HG02798 (cell line): ENCODE results near the gene HS1BP3.

Experiments used
- ATAC-seq: cut with Tn5 transposase; IDR thresholded peaks from one replicate; pipeline ENCODE4 v1.9.1; 2021; ENCODE audit warnings: mild to moderate bottlenecking; ENCODE audit not compliant: unreplicated experiment, poor library complexity

Gene HS1BP3

GRCh38 chr2:20592106-20593071 is 58.5 kb downstream of the HS1BP3 start:
- no peak for ATAC-seq

DNA sequence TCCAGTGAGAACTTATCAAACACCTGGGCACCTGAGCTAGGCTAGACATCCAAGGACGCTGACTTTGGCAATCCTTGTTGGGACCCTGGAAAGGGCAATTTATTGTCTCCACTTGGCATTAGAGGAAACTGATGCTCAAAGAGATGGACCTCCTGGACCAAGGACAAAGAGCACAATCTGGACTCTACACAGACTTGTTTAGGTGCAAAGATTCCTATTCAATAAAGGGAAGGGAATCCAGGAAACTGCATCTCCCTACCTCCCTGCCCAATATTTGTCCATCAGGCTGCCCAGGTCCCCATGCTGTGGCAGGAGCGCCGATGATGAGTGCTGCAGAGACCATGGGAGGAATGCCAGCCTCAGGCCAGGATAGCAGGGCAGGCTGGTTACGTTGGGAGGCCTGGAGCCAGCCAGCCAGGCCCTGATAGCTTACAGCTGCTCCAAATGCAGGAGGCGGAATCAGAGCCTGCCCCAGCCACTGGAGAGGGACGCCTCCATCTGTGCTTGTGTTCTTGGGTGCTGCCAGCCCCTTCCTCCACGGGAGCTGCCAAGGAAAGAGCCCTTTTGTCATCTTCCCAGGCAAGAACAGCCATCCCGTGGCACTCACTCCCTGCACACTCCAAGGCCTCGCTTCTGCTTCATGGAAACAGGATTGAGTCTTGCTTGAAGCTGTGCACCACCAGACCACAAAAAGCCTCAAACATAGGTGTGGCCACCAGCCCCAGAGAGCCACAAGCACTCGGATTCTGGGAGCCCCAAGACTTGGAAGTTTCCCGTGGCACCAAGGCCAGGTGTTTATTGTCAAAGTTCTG is 60.0 kb downstream of the HS1BP3 start:
- ATAC-seq = no peak

- no peak for ATAC-seq
Observed at GRCh38 chr2:20589975-20590703, 60.8 kb downstream of the HS1BP3 start.

DNA sequence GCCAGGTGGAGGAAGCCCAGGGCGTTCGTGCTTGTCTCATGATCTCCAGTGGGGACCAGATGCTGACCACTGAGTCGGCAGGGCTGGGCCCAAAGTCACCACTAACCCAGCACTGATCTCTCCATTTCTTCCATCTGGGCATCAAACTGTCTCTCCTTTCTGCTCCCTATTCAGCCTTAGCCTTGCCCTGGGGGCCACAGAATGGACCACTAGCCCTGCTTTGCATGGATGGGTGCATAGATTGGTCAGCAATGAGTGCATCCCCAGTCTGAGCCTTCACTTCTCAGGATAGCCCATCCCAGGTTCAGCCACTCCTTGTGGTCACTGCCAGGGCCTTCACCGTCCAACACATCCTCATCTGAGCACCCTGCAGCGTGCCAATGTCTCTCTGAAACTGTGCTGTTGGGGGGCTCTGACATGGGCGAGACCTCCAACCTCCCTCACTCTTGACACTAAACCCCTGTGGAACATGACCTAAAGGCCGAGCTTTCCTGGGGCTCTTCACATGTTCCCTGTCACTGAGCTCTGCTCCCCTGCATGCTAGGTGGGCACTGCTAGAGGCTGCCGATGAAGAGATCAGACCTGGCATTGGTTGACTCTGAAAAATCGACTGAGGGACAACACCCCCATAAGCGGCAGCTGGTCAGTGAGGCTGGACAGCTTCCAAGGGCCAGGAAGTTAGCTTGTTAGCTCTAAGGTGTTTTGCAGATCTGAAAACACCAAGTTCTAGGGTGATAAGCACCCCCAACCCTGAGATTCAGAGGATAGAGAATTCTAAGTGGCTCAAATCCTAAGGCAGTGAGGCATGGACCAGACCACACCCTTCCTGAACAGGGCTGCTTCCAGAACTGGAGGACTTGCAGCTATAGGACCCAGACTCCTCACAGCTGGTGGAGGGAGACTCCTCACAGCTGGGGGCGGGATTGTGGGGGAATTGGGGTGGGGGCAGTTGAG is 61.7 kb downstream of the HS1BP3 start:
- no peak for ATAC-seq

GRCh38 chr2:20585710-20586594 is 64.9 kb downstream of the HS1BP3 start:
- no peak for ATAC-seq

GRCh38 chr2:20585359-20585709 is 65.6 kb downstream of the HS1BP3 start:
- no peak for ATAC-seq

DNA sequence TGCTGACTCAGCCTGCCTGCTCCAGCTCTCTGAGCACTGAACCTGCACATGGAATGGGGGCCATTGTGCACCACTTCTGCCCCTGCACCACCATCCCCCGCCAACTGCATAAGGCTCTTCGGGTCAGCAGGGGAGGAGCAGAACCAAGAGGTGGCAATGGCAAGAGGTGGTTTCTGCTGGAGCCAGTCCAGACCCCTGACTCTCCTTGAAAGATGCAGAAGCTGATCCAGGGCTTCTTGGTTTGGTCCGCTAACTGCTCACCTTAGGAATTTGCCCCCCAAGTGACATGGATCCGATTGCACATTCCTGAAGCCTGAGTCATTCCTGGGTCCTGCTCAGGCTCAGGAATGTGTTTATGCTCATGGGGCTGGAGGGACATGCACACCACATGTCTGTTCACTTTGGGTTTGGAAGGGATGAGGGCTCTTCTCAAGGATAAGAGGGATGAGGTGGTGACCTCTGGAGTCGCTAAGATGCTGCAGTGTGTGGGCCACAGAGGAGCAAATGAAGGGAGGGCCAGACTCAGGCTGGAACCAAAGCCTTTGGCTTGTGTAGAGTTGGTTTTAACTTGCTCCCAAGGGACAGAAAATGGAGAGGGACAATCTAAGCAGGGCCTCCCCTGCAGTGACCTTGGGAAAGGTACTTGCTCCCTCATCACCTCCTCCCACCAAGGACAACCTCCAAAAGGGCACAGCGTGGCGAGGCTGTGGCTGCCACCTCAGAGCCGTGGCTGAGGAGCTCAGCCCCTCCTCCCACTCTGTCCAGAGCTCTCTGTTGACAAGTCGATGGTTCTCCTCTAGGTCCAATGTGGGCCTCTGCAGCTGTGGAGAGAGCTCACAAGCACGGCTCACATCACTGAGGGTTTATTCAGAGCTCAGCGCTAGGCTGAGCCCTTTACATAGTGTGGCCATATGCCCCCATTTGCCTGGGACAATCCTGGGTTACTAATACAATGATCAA is 66.2 kb downstream of the HS1BP3 start:
- ATAC-seq = no peak

DNA sequence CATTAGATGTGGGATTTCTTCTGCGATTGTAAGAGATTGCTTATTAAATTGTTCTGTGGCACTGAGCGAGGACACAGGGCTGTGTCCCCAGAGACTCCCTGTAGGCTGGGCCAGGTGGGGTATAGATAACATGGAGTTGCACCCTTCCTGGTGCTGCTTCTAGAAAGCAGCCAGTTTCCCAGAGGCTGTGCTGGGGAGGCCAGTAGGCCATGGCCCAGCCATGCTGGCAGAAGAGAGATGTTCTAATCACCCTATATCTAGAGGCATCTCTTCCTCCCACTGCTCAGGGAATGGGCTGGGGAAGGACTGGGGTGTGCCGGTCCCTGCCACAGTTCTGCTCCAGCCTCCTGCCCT is 66.9 kb downstream of the HS1BP3 start:
- no peak for ATAC-seq

DNA sequence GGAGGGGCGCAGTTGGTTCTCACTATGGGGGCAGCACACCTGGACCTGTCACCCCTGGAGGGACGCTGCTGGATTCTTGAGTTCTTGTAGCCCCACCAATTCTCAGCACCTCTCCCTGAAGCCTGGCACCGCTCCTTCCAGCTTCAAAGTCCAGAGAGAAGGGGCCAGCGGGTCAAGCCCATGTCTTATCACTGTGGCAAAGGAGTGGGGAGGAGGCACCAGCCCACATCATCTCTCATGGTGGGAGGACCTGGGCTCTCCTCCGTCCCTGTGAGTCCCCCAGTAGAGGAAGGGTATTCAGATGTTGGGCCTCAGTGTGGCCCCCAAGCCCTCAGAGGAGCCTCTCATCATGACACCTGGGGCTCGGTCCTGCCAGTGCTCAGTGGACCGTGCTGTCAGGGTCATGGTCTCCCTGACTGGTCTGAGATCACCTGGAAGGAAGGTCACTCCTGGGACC is 67.4 kb downstream of the HS1BP3 start:
- no peak for ATAC-seq

DNA sequence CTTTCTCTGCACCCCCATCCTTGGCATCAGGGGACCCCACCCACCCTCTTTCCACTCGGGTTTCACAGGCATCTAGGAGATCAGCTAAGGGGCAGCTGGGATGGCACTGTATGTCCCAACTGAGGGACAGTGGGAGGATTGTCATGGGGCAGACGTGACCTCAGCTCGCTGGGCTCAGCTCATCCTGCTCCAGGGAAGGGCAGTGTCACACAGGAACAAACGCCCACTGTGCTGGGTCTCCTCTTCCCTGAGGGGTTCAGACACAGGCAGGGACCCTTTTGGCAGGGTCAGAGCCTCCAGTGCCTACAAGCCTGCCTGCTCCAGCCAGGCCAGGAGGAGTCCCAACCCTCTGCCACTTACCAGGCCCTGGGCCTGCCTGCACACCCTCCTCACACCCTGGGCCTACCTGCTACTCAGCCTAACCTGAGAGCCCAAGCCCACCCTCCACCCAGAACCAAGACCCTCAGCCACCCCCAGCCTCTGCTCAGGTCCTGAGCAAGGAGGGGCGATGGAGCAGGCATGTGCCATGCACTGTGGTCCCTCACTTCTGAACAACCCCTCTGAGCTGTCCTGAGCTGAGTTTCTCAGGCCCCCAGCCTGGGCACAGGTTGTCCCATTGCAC is 68.2 kb downstream of the HS1BP3 start:
- ATAC-seq = no peak

DNA sequence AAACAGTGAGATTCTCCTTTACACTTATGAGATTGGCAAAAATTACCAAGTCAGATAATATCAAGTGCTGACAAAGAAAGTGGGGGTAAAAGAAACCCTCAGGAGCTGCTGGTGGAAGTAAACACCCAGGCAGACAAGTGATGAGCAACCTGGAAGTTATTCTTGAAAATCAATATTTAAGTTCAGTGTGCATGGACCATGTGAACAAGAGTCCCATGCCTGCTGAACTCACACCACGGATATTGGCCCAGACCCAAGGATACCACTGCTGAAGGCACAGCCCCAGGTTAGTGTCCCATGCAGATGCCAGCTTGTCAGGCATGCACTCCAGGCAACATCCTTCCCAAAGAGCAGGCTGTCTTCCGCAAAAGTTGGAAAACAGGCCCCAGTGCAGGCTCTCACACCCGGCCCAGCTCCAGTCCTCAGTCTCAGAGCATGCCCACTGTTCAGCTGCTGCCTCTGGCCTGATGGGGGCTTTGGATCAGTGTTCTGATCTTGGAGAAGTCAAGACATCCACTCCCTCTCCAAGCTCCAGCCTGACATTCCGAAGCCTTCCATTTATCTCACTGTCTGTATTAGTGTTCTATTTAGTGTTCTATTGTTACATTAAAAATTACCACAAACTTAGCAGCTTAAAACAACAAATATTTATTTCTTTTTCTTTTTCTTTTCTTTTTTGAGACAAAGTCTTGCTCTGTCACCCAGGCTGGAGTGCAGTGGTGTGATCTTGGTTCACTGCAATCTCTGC is 70.0 kb downstream of the HS1BP3 start:
- ATAC-seq = no peak

- no peak for ATAC-seq
Observed at GRCh38 chr2:20579866-20580265, 71.0 kb downstream of the HS1BP3 start.

DNA sequence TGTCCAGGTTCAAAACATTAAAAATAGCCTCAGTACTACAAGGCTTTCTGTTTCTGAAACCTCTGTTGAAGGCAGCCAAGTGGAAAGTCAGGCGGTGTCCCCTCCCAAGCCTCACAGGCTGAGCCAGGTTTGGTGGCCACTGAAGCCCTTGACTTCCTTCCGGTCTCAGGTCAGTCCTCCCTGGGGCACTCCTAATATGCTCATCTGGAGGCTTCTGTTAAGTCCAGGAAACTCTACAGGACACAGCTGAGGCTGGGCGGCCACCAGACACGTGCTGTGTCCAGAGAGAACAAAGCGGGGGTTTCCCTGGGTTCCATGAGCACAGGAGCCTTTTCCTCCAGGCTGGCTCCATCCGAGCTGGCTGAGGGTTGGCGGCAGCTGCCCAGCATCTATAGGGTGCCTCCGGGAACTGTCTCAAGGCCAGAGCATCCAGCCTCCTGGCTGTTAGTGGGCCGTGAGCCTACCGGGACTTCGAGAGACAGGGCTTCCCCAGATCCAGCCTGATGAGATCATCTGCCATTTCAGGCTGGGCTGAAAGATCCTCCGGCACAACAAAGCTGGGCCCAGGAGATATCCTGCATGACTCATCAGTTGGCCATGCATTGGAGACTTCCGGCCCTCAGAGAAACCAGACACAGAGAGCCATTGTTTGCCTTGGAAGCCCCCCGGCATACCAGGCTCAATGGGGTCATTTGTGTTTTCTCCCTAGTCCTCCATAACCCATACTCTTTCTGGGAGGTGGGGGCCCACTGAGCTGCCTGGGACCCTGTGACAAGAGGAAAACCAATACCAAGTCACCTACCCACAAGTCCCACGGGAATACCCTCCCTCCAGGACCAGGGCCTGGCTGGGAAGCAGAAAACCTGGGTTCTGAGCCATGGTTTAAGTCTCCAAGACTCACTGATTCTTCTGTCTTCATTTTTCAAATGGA is 71.7 kb downstream of the HS1BP3 start:
- ATAC-seq = peak; percentile 69

DNA sequence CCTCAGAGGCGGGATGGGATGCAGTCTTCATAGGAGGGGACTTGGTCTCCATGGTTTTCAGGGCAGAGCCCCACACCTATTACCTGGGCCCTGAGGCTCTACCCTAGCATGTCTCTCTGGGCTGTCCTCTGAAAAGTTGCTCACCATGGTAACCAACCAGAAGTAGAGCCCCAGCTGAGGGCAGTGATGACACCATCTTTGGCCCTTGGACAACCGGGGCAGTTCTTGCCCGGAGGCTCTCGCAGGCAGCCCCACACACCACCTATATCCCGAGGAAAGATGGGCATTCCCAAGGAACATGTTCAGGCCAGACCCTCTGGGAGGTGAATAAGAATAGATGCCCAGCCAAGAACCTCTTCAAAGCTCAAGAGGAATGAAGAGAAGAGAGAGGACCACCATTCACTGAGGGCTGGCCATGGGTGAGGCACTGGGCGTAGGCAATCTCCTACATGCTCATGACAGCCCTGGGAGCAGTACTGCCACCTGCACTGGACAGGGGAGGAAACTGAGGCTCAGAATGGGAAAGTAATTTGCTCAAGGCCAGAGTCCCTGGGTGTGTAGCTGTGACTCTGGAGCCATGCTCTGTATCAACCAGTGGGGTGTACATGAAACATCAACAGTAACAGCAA is 72.5 kb downstream of the HS1BP3 start:
- no peak for ATAC-seq
